ENCODE measurements around the gene MEGF10.
A peak's percentile ranks its signal among the peaks of the same experiment; 100 is the strongest.
"Not testable (repeated sequence)": the region's sequence is repeated elsewhere in the genome, so short reads cannot be mapped to it uniquely, and the experiment has no call there.

The MEGF10 gene

GRCh38 chr5:127298656-127299055 lies 8.1 kb downstream of the MEGF10 start:
- DNase-seq = no peak

DNA sequence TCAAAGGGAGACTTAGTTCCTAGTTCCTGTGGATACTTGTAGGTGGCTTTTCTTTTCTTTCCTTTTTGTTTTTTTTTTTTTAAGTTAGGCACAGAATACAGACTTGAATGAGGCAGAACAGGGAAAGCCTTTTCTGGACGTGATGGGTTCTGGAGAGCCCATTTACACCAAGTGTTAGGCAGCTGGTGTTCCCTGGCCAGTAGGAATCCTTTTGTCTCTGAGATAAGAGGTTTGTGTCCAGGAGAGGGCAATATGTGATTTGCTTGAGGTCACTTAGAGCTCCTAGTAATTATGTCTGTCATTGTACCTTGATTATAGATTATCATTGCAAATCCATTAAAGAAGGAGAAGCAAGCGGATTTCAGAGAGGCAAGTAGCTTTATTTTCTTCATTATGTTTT lies 9.1 kb downstream of the MEGF10 start:
- no peak for DNase-seq

DNA sequence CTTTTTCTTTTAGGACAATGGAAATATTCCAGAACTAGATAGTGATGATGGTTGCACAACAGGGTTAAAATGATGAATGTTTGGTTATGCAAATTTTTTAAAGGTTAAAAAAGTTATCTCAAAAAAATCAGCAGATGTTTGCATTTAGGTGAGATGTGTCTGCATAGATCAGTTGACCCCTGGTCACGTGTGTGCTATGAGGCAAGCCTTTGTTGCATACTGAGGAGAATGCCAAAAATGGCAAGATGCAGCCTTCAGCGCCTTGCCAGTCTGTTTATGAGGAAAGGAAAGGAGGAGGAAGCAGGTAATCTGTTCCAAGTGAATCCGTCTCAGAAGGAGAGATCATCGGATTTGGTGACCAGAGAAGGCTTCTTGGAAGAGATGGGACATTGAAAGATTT lies 11.9 kb downstream of the MEGF10 start:
- DNase-seq = no peak

GRCh38 chr5:127303404-127303803 lies 12.8 kb downstream of the MEGF10 start:
- DNase-seq = no peak

GRCh38 chr5:127305493-127305892 lies 14.9 kb downstream of the MEGF10 start:
- DNase-seq = no peak

- no peak for DNase-seq
Measured at GRCh38 chr5:127306036-127306435, 15.4 kb downstream of the MEGF10 start.

DNA sequence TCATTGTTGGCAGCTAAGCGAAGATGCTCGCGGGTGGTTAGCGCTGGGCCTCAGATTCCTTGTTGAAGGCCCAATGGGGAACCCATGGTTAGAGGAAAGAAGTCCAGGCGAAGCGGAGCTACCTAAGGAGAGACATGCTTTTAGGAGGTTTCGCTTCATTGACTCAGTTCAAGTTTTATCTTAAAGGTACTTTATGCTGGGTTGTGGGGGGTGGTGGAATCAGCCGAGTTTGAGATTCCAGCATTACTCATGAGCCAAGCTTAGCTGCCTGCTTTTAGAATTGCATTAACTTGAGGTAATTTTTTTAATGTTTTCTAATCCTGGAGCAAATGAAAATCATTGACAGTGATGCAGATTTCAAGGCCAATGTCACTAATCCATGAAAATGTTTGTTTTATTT lies 16.1 kb downstream of the MEGF10 start:
- DNase-seq = no peak

DNA sequence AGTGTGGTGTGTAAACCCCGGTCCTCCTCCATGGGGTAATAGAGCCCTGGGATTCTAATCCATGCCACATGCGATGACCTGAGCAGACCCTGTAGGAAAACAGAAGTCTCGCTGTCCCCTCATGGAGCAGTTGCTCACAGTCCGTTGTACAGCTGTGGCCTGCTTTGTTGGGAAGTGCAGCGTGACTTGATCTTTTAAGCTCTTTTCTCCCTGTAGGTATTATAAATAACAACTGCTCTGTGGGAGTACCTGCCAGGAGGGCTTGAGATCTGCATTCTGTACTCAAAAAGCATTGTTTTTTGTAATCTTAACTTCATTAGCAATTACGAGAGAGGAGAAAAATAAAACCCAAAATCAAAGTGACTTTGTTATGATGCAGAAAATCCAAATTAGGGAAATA lies 17.3 kb downstream of the MEGF10 start:
- no peak for DNase-seq

DNA sequence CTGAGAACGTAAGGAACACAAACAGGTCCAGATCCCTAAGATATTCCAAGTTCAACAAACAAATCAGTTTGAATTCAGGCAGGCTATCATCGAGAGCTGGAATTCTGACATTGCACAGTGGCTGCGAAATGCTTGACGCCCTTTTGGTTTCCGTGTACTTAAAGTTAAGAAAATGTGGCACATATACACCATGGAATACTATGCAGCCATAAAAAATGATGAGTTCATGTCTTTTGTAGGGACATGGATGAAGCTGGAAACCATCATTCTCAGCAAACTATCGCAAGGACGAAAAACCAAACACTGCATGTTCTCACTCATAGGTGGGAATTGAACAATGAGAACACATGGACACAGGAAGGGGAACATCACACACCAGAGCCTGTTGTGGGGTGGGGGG lies 17.7 kb downstream of the MEGF10 start:
- DNase-seq = not testable (repeated sequence)

GRCh38 chr5:127308945-127309344 lies 18.3 kb downstream of the MEGF10 start:
- DNase-seq = no peak

GRCh38 chr5:127311349-127311748 lies 20.8 kb downstream of the MEGF10 start:
- DNase-seq = no peak

DNA sequence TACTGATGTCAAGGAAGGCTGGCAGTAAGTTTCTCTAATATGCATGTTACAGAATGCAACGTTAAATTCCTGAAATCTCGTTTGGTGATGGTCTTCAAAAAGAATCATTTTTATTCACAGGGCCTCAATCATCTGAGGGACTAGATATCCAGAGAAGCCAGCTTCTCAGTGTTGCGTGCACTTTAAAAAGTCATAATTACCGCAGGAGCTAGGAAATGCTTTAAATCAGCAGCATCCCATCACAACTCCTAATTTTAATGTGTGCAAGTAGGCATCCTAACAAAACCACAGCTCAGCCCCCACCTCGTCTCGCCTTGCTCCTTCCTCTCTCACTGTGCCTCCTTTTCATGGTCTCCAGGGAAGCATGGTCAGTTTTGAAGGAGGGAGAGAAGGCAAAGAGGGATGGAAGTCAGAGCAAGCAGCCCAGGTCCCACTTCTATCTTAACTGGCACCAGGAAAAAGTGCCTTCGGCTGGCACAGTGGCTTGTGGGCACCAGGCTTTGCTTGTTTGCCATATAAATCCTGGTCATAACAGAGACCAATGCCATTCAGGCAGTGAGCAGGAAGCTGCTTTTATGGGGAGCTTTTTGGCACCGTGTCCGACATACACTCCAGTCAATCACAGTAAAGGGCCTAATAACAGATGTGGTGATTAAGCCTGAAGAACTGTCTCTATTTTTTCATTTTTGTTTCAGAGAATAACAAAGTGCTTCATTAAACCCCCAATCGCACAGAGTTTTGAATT lies 21.4 kb downstream of the MEGF10 start:
- no peak for DNase-seq

DNA sequence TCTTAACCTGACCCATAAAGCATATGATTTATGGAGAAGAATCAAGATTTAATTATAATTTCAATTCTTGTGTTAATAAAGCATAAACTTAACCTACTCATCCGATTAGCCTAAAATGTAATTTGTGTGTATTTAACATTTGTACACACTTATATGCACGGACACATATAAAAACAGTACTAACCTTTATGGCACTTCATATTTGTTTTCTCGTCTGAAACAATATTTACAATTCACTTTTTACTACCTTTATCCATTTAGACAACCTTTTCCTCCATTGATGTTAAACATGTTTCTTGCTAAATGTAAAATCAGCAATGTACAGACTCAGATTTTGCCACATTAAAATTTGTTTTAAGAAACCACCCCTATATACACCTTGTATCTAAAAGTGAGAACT lies 22.8 kb downstream of the MEGF10 start:
- DNase-seq = no peak

GRCh38 chr5:127313847-127314473 lies 23.4 kb downstream of the MEGF10 start:
- peak; percentile 37 for DNase-seq

DNA sequence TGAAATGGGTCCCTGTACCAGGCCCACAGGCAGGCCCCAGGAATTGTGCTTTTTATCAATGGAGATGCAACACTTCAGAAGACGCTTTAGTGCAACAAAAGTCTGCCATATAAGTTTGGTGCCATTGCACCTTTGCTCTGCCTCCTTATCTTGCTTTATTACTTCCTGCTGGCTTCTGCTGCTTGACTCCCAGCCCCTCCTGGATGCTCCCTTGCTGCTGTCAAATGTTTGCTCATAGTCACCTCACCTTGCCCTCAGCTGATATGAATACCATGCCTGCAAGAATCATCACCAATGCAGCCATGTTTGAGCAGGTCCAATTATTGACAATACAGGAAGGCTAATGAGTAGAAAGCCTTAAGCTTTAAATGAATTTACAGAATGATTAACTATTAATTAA lies 25.4 kb downstream of the MEGF10 start:
- DNase-seq = no peak

GRCh38 chr5:127317385-127317784 lies 26.8 kb downstream of the MEGF10 start:
- DNase-seq = not testable (repeated sequence)

DNA sequence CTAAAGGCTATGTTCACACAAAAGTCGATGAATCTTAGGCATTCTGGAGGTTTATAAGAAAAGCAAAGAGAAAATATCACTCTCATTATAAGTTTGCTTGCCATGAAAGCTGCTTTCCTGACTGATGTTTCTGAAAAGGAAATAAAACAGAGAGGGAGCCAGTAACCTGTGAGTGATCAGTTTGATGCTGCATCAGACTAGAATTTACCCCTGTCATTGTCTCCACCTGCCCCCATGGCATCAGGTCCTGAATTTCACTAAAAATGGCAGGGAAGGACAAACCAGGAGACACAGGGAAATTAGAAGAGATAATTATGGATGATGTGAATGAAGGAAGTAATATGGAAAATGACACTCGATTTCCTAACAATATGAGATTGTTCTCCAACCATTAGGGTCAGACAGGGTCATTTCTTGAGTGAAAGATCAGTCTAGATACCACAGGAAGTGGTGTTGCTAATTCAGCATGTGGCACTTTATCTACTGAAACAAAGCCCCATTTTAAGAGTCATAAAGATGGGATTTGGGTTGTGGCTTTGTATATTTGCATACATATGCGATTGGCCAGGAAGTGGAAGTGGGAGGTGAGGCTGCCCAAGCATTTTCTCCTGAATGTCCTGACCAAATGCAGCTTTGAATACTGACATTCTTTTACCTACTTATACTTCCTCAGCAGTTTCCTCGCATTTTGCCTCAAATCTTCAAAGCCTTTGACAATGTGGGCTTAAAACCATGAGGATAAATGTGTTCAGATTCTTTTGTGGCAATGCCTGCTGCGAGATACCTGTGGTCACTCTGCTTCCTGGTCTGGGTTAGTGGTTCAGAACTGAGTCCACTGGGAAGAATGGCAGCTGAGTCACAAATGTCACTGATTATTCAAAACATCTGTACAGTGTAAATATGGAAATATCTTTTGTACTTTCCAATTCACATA lies 29.7 kb downstream of the MEGF10 start:
- no peak for DNase-seq

DNA sequence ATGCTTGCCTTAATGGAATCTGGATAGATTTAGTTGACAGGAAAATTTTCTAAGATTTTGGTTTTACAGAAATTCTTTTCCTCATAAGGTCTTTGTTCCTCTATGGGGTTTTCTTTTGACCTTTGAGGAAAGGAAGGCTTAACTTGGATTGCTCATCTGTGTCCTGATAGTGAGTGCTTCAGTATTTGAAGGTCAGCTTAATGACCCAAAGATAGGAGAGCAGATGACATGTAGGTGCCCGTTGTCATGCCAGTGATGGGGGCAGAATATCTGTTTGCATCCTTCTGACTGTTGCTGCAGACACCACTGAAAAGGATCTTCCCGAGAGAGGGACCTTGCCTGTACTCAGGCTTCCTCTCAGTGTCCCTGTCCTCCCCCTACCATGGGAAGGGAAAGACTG lies 30.9 kb downstream of the MEGF10 start:
- DNase-seq = no peak

GRCh38 chr5:127322403-127322802 lies 31.8 kb downstream of the MEGF10 start:
- no peak for DNase-seq

GRCh38 chr5:127324756-127325155 lies 34.2 kb downstream of the MEGF10 start:
- no peak for DNase-seq

DNA sequence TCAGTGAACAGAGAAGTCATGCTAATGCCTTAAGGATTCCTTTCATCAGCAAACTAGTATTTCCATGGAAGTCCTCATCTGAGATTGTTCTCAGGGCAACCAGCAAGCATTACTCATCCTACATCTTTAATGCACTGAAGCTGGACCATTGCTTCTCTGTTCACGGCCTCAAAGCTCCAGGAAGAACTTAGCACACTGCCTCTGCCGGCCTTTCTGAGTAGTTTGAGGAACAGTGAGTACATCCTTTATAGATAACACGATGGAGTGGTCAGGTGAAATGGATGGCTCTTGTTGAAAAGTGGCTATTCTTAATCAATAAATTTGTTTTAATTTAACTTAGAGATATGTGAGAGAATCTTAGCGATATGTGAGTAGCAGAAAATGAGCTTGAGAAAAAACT lies 35.8 kb downstream of the MEGF10 start:
- DNase-seq = no peak

DNA sequence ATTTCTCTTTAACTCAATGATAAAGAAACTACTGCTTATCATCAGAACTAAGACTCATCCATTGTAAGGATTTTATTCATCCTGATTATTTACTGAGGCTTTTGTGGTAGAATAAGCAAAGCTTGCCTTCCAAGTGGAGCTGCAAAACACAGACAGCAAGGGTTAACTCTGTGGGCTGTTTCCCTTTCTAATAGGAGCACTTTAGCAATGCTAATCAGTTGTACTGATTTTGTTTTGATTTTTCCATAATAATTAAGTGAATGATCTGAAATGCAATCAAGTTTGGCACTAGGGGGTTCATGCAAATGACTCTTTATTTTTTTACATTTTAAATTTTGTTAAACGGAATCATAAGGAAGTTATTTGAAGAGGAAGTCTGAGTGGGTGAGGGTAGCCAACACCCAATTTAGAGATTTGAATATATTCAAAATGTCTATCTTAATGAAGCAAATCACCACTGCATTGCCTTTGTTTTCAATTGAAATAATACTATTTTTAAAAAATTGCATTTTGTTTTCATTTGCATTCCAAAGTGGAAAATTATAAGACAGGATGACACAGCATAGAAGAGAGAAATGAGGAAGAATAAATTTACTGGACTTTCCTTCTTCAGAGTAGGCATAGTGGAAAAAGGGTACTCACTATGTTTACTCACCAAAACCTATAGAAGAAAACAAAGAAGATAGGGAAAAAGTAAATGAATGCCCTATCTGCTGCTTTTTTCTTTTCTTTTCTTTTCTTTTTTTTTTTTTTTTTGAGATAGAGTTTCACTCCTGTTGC lies 36.6 kb downstream of the MEGF10 start:
- no peak for DNase-seq

DNA sequence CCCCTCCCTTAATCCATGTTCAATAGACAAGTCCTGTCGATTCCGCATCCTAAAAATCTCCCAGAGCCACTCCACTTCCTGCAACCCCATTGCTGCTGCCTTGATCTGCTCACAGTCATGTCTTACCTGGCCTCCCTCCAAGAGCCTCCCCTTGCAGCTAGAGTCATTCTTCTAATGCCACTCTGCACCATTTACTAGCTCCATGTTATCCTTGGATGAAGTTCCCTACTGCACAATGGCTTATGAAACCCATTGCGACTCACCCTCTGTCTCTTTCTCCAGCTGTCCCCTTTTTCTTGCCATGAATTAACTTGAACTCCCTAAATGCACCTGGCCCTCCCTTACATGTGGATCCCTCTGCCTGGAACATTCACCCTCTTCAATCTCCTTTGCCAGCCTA lies 39.5 kb downstream of the MEGF10 start:
- no peak for DNase-seq

Data from CD4-positive, alpha-beta T cell treated with Interleukin-15 for 1 hour (primary cell).